HCT116 (cell line): Measurements from ENCODE around the gene SORL1. TPM values are rescaled to one million over a fixed set of nuclear protein-coding genes. Genes with fewer than 3 reads are reported as not detected.

ENCODE experiments used
- ATAC-seq: fragments of 200-7000 bp; cut with Tn5 transposase; 2 replicates; pipeline ENCODE4 v1.9.1; 2020; ENCODE audit warnings: mild to moderate bottlenecking, moderate library complexity
- BruUV-seq: library from RNA; stranded (reverse); fragments of 400-500 nt; replicated peaks from 2 replicates; lab custom pipeline; 2021; lab: Mats Ljungman, UMichigan
- CTCF ChIA-PET: fragments of 300-600 bp; sonication (Branson Sonifier 250); formaldehyde crosslinking; loops from one replicate; lab custom pipeline; 2021; ENCODE audit warnings: antibody characterized with exemption; lab: Charles Lee
- POLR2A ChIA-PET: fragments of 300-600, 350-600 bp; sonication (Branson Sonifier 250); formaldehyde crosslinking; loops from one replicate; lab custom pipeline; 2021; ENCODE audit warnings: antibody characterized with exemption; lab: Charles Lee
- RAD21 ChIA-PET, 2 experiments: fragments of 300-600 bp; sonication (Branson Sonifier 250); formaldehyde crosslinking; loops; one replicate each; lab custom pipeline; 2023; ENCODE audit warnings: low total read pairs in 2 of 2; ENCODE audit not compliant: uncharacterized antibody in 2 of 2, unreplicated experiment in 2 of 2, low non-redundant PET in 1 of 2; lab: Charles Lee
- DNase-seq: peaks from one replicate; pipeline ENCODE4 v3.0.0-alpha.2; 2010; ENCODE audit warnings: low read depth, low spot score
- H2AFZ ChIP-seq: fragments of 200-600 bp; shearing (Covaris generic), sonication (generic); 2 replicates; pipeline ENCODE4 v1.6.1; 2017; ENCODE audit warnings: low read depth, mixed run types, mixed read lengths, antibody characterized with exemption, low read length; ENCODE audit not compliant: poor library complexity, severe bottlenecking
- H3K27ac ChIP-seq: 2 replicates; pipeline ENCODE4 v1.5.1; 2012; ENCODE audit warnings: low read depth, low read length
- H3K27me3 ChIP-seq: fragments of 200-600 bp; sonication (generic); 2 replicates; pipeline ENCODE4 v1.6.1; 2016; ENCODE audit warnings: mixed run types, low read length, mixed read lengths; ENCODE audit not compliant: insufficient read depth
- H3K36me3 ChIP-seq, 2 experiments: fragments of 200-500 bp in 1 of 2; fragments of 200-600 bp in 1 of 2; sonication (Bioruptor generic) in 1 of 2; sonication (generic) in 1 of 2; 2 replicates each; pipeline versions ENCODE4 v1.5.1 to v1.6.1; 2014 to 2016; ENCODE audit warnings: low read length in 2 of 2, inconsistent platforms in 1 of 2, mixed read lengths in 1 of 2, mixed run types in 1 of 2; ENCODE audit not compliant: insufficient read depth in 2 of 2, control insufficient read depth in 1 of 2
- H3K4me1 ChIP-seq, 2 experiments: fragments of 200-600 bp in 1 of 2; sonication (generic) in 1 of 2; 2 replicates each; pipeline versions ENCODE4 v1.5.1 to v1.6.1; 2012 to 2017; ENCODE audit warnings: low read length in 2 of 2, inconsistent platforms in 1 of 2, mild to moderate bottlenecking in 1 of 2, mixed read lengths in 1 of 2, mixed run types in 1 of 2, moderate library complexity in 1 of 2; ENCODE audit not compliant: insufficient read depth in 2 of 2, control insufficient read depth in 1 of 2
- H3K4me2 ChIP-seq: fragments of 200-600 bp; sonication (generic); 2 replicates; pipeline ENCODE4 v1.6.1; 2017; ENCODE audit warnings: mixed run types, low read length, mixed read lengths
- H3K4me3 ChIP-seq, 2 experiments: fragments of 200-600 bp in 1 of 2; sonication (generic) in 1 of 2; replicated peaks in 1 of 2; 2 replicates each; pipeline ENCODE4 v1.5.1; 2011 to 2016; ENCODE audit warnings: low read length in 2 of 2, control low read depth in 1 of 2, low read depth in 1 of 2, mild to moderate bottlenecking in 1 of 2, mixed read lengths in 1 of 2, mixed run types in 1 of 2
- H3K79me2 ChIP-seq: fragments of 200-600 bp; sonication (generic); 2 replicates; pipeline ENCODE4 v1.6.1; 2017; ENCODE audit warnings: mild to moderate bottlenecking, mixed run types, low read length, moderate library complexity, mixed read lengths; ENCODE audit not compliant: insufficient read depth
- H3K9ac ChIP-seq: fragments of 200-600 bp; sonication (generic); 2 replicates; pipeline ENCODE4 v1.6.1; 2016; ENCODE audit warnings: low read length, mixed read lengths
- H3K9me2 ChIP-seq: fragments of 200-600 bp; sonication (generic), shearing (Covaris generic); 2 replicates; pipeline ENCODE4 v1.6.1; 2017; ENCODE audit warnings: mixed run types, mild to moderate bottlenecking, moderate library complexity; ENCODE audit not compliant: insufficient read depth
- H3K9me3 ChIP-seq, 2 experiments: fragments of 200-500 bp in 1 of 2; fragments of 200-600 bp in 1 of 2; sonication (Bioruptor generic) in 1 of 2; sonication (generic) in 1 of 2; 2 replicates each; pipeline ENCODE4 v1.6.1; 2014 to 2017; ENCODE audit warnings: low read length in 2 of 2, mixed read lengths in 2 of 2, inconsistent platforms in 1 of 2, low read depth in 1 of 2, mild to moderate bottlenecking in 1 of 2, mixed run types in 1 of 2, moderate library complexity in 1 of 2; ENCODE audit not compliant: control insufficient read depth in 1 of 2, insufficient read depth in 1 of 2
- H4K20me1 ChIP-seq: fragments of 200-600 bp; sonication (generic), shearing (Covaris generic); 2 replicates; pipeline ENCODE4 v1.6.1; 2017; ENCODE audit warnings: mixed run types, mild to moderate bottlenecking, moderate library complexity; ENCODE audit not compliant: insufficient read depth
- EZH2 ChIP-seq: fragments of 200-600 bp; sonication (generic); IDR thresholded peaks from 2 replicates; pipeline ENCODE4 v1.6.1; 2017; ENCODE audit warnings: antibody characterized with exemption, mixed run types
- RAD21 ChIP-seq: IDR thresholded peaks from 2 replicates; pipeline ENCODE4 v1.6.1; 2012; ENCODE audit warnings: low read depth, mild to moderate bottlenecking
- TCF7L2 ChIP-seq: IDR thresholded peaks from 2 replicates; pipeline ENCODE4 v1.7.0; 2011; ENCODE audit warnings: borderline replicate concordance, inconsistent platforms; ENCODE audit not compliant: insufficient read depth, insufficient read length; ENCODE audit errors: extremely low read depth
- ZNF274 ChIP-seq: fragments of 200-500 bp; sonication (Bioruptor generic); IDR thresholded peaks from 2 replicates; pipeline ENCODE4 v1.6.1; 2014; ENCODE audit warnings: mild to moderate bottlenecking, low read depth, low read length, inconsistent platforms
- intact Hi-C: fragments of 100-400 bp; cut with micrococcal nuclease; formaldehyde crosslinking; loops from 2 replicates; pipeline ENCODE4 v1.10.0; 2022
- total RNA-seq: library from RNA; stranded (reverse); gene quantifications from one replicate; pipeline ENCODE4 v1.2.1, GENCODE V29; 2021; ENCODE audit not compliant: unreplicated experiment
- TF ChIP-seq, protein P1 (sequence below): IDR thresholded peaks from 2 replicates; pipeline ENCODE4 v1.6.1; 2012
- TF ChIP-seq, protein P2 (sequence below), 3 experiments: fragments of 200-600 bp in 1 of 3; sonication (generic) in 1 of 3; IDR thresholded peaks in 2 of 3; conservative IDR thresholded peaks in 1 of 3; 2 replicates each; pipeline ENCODE4 v1.5.1; 2012 to 2017; ENCODE audit warnings: low read depth in 2 of 3, low read length in 2 of 3, antibody characterized with exemption in 1 of 3, borderline replicate concordance in 1 of 3, control low read depth in 1 of 3, mild to moderate bottlenecking in 1 of 3, mixed read lengths in 1 of 3, mixed run types in 1 of 3, moderate library complexity in 1 of 3; ENCODE audit not compliant: insufficient read depth in 1 of 3
- TF ChIP-seq, protein P3 (sequence below): IDR thresholded peaks from 2 replicates; pipeline ENCODE4 v1.6.1; 2012; ENCODE audit warnings: low read depth
- TF ChIP-seq, protein P4 (sequence below): IDR thresholded peaks from 2 replicates; pipeline ENCODE4 v1.6.1; 2012

Gene SORL1
- total RNA-seq, 1 experiment from 2014 or later: 17.4 TPM

DNA sequence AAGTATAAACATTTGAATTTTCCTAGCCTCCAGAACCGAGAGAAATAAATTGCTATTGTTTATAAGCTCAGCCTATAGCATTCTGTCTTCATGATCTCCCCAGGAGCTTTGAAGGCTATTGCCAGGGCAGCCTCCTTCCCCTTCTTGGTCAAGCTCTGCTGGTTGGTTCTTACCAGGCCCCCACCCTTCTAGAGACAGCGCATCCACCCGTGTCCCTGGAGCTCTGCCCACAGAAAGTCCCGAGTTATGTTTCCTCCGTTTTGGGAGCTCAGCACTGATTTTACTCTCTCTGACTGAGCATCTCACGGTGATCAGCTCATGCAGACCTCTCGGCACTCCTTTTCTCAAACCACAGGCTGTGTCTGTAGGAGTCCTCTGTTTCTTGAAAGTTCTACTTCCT, 124.4 kb downstream of the SORL1 start (continued):
- no peak for TF ChIP-seq ZNF274
- no peak for TF ChIP-seq EZH2
- TF ChIP-seq, protein P1, sequence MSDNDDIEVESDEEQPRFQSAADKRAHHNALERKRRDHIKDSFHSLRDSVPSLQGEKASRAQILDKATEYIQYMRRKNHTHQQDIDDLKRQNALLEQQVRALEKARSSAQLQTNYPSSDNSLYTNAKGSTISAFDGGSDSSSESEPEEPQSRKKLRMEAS: no peak
- TF ChIP-seq, protein P2, sequence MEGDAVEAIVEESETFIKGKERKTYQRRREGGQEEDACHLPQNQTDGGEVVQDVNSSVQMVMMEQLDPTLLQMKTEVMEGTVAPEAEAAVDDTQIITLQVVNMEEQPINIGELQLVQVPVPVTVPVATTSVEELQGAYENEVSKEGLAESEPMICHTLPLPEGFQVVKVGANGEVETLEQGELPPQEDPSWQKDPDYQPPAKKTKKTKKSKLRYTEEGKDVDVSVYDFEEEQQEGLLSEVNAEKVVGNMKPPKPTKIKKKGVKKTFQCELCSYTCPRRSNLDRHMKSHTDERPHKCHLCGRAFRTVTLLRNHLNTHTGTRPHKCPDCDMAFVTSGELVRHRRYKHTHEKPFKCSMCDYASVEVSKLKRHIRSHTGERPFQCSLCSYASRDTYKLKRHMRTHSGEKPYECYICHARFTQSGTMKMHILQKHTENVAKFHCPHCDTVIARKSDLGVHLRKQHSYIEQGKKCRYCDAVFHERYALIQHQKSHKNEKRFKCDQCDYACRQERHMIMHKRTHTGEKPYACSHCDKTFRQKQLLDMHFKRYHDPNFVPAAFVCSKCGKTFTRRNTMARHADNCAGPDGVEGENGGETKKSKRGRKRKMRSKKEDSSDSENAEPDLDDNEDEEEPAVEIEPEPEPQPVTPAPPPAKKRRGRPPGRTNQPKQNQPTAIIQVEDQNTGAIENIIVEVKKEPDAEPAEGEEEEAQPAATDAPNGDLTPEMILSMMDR (IDR thresholded peaks at IDR 0.05 in 2 of 3, conservative IDR thresholded peaks at IDR 0.05 in 1 of 3; ENCODE audit: borderline replicate concordance in 1 of 3, insufficient read depth in 1 of 3, low read depth in 2 of 3, low read length in 2 of 3): no peak

DNA sequence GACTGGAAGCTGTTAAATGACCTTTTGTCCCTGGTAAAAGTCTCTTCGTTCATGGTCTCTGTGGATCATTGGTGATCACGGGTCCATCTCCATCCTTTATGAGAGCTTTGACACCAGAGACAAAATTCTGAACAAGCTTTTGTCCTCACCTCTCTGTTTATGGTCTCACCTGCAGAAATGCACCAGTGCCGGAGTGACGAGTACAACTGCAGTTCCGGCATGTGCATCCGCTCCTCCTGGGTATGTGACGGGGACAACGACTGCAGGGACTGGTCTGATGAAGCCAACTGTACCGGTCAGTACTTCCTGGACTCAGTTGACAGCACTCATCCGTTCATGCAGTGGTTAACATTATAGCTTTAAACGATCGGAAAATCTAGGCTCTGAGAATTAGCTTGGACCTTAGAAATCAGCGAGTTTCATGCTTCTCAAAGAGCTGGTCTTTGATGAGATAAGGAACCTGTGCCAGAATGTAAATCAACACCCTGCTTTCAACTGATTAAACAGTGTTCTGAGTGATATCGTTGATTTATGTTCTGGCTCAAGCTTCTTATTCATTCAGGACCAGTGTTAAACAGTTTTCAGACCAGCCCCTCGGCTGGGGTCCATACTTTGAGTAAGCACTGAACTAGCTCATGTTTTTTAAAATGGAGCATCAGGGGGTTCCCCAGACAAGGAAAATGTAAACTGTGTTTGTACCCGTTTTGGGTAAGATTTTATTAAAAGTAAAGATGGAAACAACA, 125.2 kb downstream of the SORL1 start:
- no peaks in the 10 kb centered on the region for H3K9me2 ChIP-seq
- no peak overlapping the region for H3K4me3 ChIP-seq
- no peaks in the 10 kb centered on the region for H3K9me3 ChIP-seq
- POLR2A ChIA-PET: no interaction called here
- no TSS peak for BruUV-seq
- no peaks in the 10 kb centered on the region for H4K20me1 ChIP-seq
- no peak overlapping the region for H3K9ac ChIP-seq
- no peak for ATAC-seq
- H2AFZ ChIP-seq: no peak overlapping the region
- no peaks in the 10 kb centered on the region for H3K36me3 ChIP-seq
- intact Hi-C loops: no loop called here
- RAD21 ChIA-PET: no interaction called here
- H3K27me3 ChIP-seq: no peaks in the 10 kb centered on the region
- H3K4me2 ChIP-seq: no peak overlapping the region
- H3K79me2 ChIP-seq: no peaks in the 10 kb centered on the region
- no peak for DNase-seq
- TF ChIP-seq TCF7L2: no peak
- TF ChIP-seq RAD21: no peak
- TF ChIP-seq, protein P3, sequence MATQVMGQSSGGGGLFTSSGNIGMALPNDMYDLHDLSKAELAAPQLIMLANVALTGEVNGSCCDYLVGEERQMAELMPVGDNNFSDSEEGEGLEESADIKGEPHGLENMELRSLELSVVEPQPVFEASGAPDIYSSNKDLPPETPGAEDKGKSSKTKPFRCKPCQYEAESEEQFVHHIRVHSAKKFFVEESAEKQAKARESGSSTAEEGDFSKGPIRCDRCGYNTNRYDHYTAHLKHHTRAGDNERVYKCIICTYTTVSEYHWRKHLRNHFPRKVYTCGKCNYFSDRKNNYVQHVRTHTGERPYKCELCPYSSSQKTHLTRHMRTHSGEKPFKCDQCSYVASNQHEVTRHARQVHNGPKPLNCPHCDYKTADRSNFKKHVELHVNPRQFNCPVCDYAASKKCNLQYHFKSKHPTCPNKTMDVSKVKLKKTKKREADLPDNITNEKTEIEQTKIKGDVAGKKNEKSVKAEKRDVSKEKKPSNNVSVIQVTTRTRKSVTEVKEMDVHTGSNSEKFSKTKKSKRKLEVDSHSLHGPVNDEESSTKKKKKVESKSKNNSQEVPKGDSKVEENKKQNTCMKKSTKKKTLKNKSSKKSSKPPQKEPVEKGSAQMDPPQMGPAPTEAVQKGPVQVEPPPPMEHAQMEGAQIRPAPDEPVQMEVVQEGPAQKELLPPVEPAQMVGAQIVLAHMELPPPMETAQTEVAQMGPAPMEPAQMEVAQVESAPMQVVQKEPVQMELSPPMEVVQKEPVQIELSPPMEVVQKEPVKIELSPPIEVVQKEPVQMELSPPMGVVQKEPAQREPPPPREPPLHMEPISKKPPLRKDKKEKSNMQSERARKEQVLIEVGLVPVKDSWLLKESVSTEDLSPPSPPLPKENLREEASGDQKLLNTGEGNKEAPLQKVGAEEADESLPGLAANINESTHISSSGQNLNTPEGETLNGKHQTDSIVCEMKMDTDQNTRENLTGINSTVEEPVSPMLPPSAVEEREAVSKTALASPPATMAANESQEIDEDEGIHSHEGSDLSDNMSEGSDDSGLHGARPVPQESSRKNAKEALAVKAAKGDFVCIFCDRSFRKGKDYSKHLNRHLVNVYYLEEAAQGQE: no peak
- TF ChIP-seq, protein P4, sequence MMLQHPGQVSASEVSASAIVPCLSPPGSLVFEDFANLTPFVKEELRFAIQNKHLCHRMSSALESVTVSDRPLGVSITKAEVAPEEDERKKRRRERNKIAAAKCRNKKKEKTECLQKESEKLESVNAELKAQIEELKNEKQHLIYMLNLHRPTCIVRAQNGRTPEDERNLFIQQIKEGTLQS: no peak
- TF ChIP-seq, protein P1: no peak
- CTCF ChIA-PET: no interaction called here
- no peak overlapping the region for H3K27ac ChIP-seq
- no peaks in the 10 kb centered on the region for H3K4me1 ChIP-seq
